ENCODE data around the gene PTPRU. TPM values are rescaled to one million over a fixed set of nuclear protein-coding genes. Genes with fewer than 3 reads are reported as not detected.

The PTPRU gene
- total and polyA plus RNA-seq, 2 of the 8 experiments (the other 6 are each of a cell fraction or from before 2014, with no cell fraction given), result 33.8 to 41.8 TPM

DNA sequence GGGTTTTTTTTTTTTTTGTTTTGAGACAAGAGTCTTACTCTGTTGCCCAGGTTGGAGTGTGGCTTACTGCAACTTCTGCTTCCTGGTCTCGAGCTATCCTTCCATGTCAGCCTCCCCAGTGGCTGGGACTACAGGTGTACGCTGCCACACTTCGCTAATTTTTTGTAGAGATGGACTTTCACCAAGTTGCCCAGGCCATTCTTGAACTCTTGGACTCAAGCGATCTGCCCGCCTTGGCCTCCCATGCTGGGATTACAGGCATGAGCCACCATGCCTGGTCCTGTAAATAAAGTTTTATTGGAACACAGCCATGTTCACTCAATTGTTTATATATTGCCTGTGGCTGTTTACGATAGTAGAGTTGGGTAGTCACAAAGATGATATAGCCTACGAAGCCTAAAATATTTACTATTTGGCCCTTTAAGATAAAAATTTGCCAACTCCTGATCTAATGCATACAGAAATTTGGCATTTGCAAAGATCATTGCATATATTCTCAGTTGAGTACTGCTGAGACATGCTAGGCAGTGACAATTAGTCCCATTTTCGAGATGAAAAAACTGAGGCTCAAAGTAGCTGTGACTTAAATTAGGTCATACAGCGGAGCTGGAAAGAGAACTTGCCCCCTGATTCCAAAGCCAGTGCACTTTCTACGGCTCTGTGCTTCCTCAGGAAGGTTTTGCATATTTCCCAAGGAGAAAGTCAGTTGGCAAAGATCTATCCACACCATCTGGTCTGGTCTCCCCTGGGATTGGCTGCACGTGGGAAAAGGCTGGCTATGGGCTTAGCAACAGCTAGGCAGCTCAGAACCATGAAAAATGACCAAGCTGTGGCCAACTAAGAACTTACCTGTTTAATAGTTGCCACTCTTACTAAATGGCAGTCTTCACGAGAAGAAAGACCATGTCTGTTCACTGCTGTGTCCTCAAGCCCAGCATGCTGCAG lies 25.0 kb upstream of the PTPRU start:
- Histone ChIP-seq H3K4ac (replicated peaks; ENCODE audit: insufficient read length, low read depth, low read length) (no peak overlapping the region), H2BK12ac (ENCODE audit: low read depth, low read length) (no peak overlapping the region), H3K4me1 (replicated peaks in 1 of 4; ENCODE audit: control insufficient read depth in 3 of 4, insufficient read depth in 4 of 4, low read length in 3 of 4) (no peaks in the 10 kb centered on the region), H3K4me3 (ENCODE audit: extremely low read depth in 1 of 4, insufficient read depth in 2 of 4, low read depth in 3 of 4, low read length in 4 of 4) (no peak overlapping the region), H3K23me2 (ENCODE audit: low read depth, low read length) (no peaks in the 10 kb centered on the region), H3K4me2 (ENCODE audit: insufficient read depth in 1 of 2, low read depth in 2 of 2, low read length in 2 of 2) (no peak overlapping the region), H3K9ac (replicated peaks in 1 of 4; ENCODE audit: extremely low read depth in 1 of 4, low read depth in 3 of 4, low read length in 3 of 4) (no peak overlapping the region), H4K5ac (ENCODE audit: insufficient read length, low read depth, low read length) (no peak overlapping the region), H3K27ac (ENCODE audit: low read depth, low read length) (no peak overlapping the region), H3K18ac (ENCODE audit: extremely low read depth, low read length) (no peak overlapping the region), H3K79me1 (ENCODE audit: low read depth, low read length) (0 out of 2 replicates have a peak, but pooled peaks cover 2% of the 10 kb centered on the region), H2BK5ac (ENCODE audit: low read depth, low read length) (no peak overlapping the region), H4K20me1 (replicated peaks in 1 of 2; ENCODE audit: control insufficient read depth in 1 of 2, insufficient read depth in 2 of 2, low read length in 2 of 2) (peaks cover 0 to 1% of the 10 kb centered on the region in 2 experiments), H2AFZ (ENCODE audit: low read length) (no peak overlapping the region), H4K8ac (ENCODE audit: extremely low read depth, insufficient read depth, low read length) (no peak overlapping the region), H2BK15ac (ENCODE audit: low read length) (no peak overlapping the region), H3K14ac (ENCODE audit: insufficient read length) (no peak overlapping the region), H2BK20ac (ENCODE audit: low read length) (no peak overlapping the region), H3K9me3 (ENCODE audit: insufficient read depth in 2 of 2, low read depth in 1 of 2, low read length in 1 of 2) (no peaks in the 10 kb centered on the region), H2BK120ac (replicated peaks; ENCODE audit: low read depth, low read length) (no peak overlapping the region), H3K27me3 (replicated peaks in 1 of 4; ENCODE audit: control insufficient read depth in 3 of 4, extremely low read depth in 1 of 4, insufficient read depth in 3 of 4, low read length in 3 of 4) (no peaks in the 10 kb centered on the region), H3K79me2 (ENCODE audit: control insufficient read depth in 1 of 2, insufficient read depth in 2 of 2, low read length in 2 of 2) (no peaks in the 10 kb centered on the region), H4K91ac (replicated peaks; ENCODE audit: insufficient read length, low read length) (no peak overlapping the region), H3K56ac (replicated peaks; ENCODE audit: insufficient read length, low read depth, low read length) (no peak overlapping the region), H3K23ac (ENCODE audit: insufficient read length) (no peak overlapping the region), H2AK5ac (ENCODE audit: low read depth, low read length) (no peak overlapping the region), H3K36me3 (ENCODE audit: control insufficient read depth in 2 of 4, insufficient read depth in 4 of 4, low read length in 3 of 4) (peaks cover 8 to 40% (median 26%) of the 10 kb centered on the region in 4 experiments; a peak in 7 of 8 replicates)
- POLR2A ChIA-PET (ENCODE audit: partially characterized antibody), result interaction anchor here (0.5 kb wide), 1 partner anchor 1307 kb away, joined by 3 read pairs; no protein-coding TSS in a partner anchor
- CTCF ChIA-PET (ENCODE audit: partially characterized antibody), result interaction anchor here (1.3 kb wide), 1 partner anchor 9 kb away, joined by 4 read pairs; no protein-coding TSS in a partner anchor
- FAIRE-seq (no peak), DNase-seq (ENCODE audit: low read depth in 1 of 2, low spot score in 2 of 2) (no peak)
- 96% methylated on average over 12 of the region's 12 CpGs; no CpG with 5 or more reads in 1 of the 2 experiments for WGBS, 2 experiments (ENCODE audit: extremely low coverage in 1 of 2, insufficient coverage in 1 of 2, insufficient read length in 1 of 2, insufficient replicate concordance in 2 of 2, low coverage in 1 of 2, low lambda C conversion rate in 2 of 2, missing lambda C conversion rate in 1 of 2)
- TF ChIP-seq CBX8 (IDR thresholded peaks at IDR 0.05; ENCODE audit: borderline replicate concordance, low read depth, low read length) (no peak), GTF2F1 (IDR thresholded peaks at IDR 0.05; ENCODE audit: borderline replicate concordance, low read depth, low read length) (no peak), BCL11A (IDR thresholded peaks at IDR 0.05; ENCODE audit: low read depth in 2 of 2, low read length in 2 of 2) (no peak), RBBP5 (IDR thresholded peaks at IDR 0.05; ENCODE audit: borderline replicate concordance, low read depth, low read length) (no peak), NANOG (IDR thresholded peaks at IDR 0.05; ENCODE audit: insufficient read depth, low read depth, low read length, poor library complexity, severe bottlenecking) (no peak), GABPA (IDR thresholded peaks at IDR 0.05; ENCODE audit: borderline replicate concordance, insufficient read depth, low read length) (no peak)
- TF ChIP-seq, protein P1, sequence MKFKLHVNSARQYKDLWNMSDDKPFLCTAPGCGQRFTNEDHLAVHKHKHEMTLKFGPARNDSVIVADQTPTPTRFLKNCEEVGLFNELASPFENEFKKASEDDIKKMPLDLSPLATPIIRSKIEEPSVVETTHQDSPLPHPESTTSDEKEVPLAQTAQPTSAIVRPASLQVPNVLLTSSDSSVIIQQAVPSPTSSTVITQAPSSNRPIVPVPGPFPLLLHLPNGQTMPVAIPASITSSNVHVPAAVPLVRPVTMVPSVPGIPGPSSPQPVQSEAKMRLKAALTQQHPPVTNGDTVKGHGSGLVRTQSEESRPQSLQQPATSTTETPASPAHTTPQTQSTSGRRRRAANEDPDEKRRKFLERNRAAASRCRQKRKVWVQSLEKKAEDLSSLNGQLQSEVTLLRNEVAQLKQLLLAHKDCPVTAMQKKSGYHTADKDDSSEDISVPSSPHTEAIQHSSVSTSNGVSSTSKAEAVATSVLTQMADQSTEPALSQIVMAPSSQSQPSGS (IDR thresholded peaks at IDR 0.05; ENCODE audit: low read length), result no peak
- TF ChIP-seq, protein P2, sequence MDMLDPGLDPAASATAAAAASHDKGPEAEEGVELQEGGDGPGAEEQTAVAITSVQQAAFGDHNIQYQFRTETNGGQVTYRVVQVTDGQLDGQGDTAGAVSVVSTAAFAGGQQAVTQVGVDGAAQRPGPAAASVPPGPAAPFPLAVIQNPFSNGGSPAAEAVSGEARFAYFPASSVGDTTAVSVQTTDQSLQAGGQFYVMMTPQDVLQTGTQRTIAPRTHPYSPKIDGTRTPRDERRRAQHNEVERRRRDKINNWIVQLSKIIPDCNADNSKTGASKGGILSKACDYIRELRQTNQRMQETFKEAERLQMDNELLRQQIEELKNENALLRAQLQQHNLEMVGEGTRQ (IDR thresholded peaks at IDR 0.05; ENCODE audit: low read length), result no peak

All from H1 (cell line).